Keratinocyte (primary cell): ENCODE measurements around the gene OTOGL.

Experiments
- CTCF ChIP-seq, 3 experiments: IDR thresholded peaks in 1 of 3; conservative IDR thresholded peaks in 1 of 3; optimal IDR thresholded peaks in 1 of 3; 2 replicates in 2 of 3; 3 replicates in 1 of 3; pipeline versions ENCODE3 to v1.5.1; 2011; ENCODE audit warnings: low read length in 3 of 3, mild to moderate bottlenecking in 3 of 3, moderate library complexity in 2 of 3, control low read depth in 1 of 3, inconsistent platforms in 1 of 3; ENCODE audit not compliant: insufficient read depth in 2 of 3; ENCODE audit errors: extremely low read depth in 1 of 3
- EZH2 ChIP-seq: IDR thresholded peaks from one replicate; pipeline ENCODE4 v1.6.1; 2012; ENCODE audit warnings: inconsistent platforms, mild to moderate bottlenecking, low read length, moderate library complexity

- TF ChIP-seq CTCF (optimal IDR thresholded peaks at IDR 0.05 in 1 of 3, IDR thresholded peaks at IDR 0.05 in 1 of 3, conservative IDR thresholded peaks at IDR 0.05 in 1 of 3; ENCODE audit: extremely low read depth in 1 of 3, insufficient read depth in 2 of 3, low read length in 3 of 3) (peak; percentile 47 to 56 (median 51)), EZH2 (no peak)
Measured at GRCh38 chr12:80269803-80270552, 170.6 kb downstream of the OTOGL start.
